GM19035 (cell line): ENCODE measurements around the gene MAGI3.
"Not testable (repeated sequence)": the region's sequence is repeated elsewhere in the genome, so short reads cannot be mapped to it uniquely, and the experiment has no call there.

Source experiments
- ATAC-seq: cut with Tn5 transposase; IDR thresholded peaks from one replicate; pipeline ENCODE4 v1.9.1; 2021; ENCODE audit not compliant: unreplicated experiment

The MAGI3 gene

GRCh38 chr1:113396585-113396984, 6.3 kb downstream of the MAGI3 start:
- ATAC-seq, result no peak

GRCh38 chr1:113399062-113399583, 8.8 kb downstream of the MAGI3 start:
- ATAC-seq, result no peak

- ATAC-seq, result no peak
These were observed 10.8 kb downstream of the MAGI3 start for GRCh38 chr1:113401067-113401466.

- ATAC-seq, result no peak
These were observed 11.4 kb downstream of the MAGI3 start for GRCh38 chr1:113401728-113402127.

- ATAC-seq, result no peak
These were observed 12.8 kb downstream of the MAGI3 start for GRCh38 chr1:113403065-113403464.

- ATAC-seq, result no peak
These were observed 15.3 kb downstream of the MAGI3 start for GRCh38 chr1:113405573-113405972.

- ATAC-seq, result not testable (repeated sequence)
These were observed 15.8 kb downstream of the MAGI3 start for GRCh38 chr1:113406149-113406548.

- no peak for ATAC-seq
These were observed 19.0 kb downstream of the MAGI3 start for GRCh38 chr1:113409363-113409762.

GRCh38 chr1:113412020-113412419, 21.7 kb downstream of the MAGI3 start:
- not testable (repeated sequence) for ATAC-seq

GRCh38 chr1:113415310-113416070, 25.2 kb downstream of the MAGI3 start:
- no peak for ATAC-seq

- ATAC-seq, result not testable (repeated sequence)
These were observed 25.8 kb downstream of the MAGI3 start for GRCh38 chr1:113416071-113416470.

GRCh38 chr1:113416496-113416895, 26.2 kb downstream of the MAGI3 start:
- ATAC-seq, result no peak

GRCh38 chr1:113422315-113423068, 32.2 kb downstream of the MAGI3 start:
- ATAC-seq, result no peak

- no peak for ATAC-seq
These were observed 33.5 kb downstream of the MAGI3 start for GRCh38 chr1:113423826-113424225.

GRCh38 chr1:113429461-113430153, 39.3 kb downstream of the MAGI3 start:
- no peak for ATAC-seq

- ATAC-seq, result no peak
These were observed 42.9 kb downstream of the MAGI3 start for GRCh38 chr1:113433184-113433583.

- ATAC-seq, result no peak
These were observed 44.0 kb downstream of the MAGI3 start for GRCh38 chr1:113434081-113434873.

- ATAC-seq, result no peak
These were observed 44.5 kb downstream of the MAGI3 start for GRCh38 chr1:113434874-113435175.

- no peak for ATAC-seq
These were observed 47.4 kb downstream of the MAGI3 start for GRCh38 chr1:113437554-113438341.
